Nephron progenitor cell (in vitro differentiated cells): ENCODE results near the gene RET.

Experiments
- DNase-seq: peaks from one replicate; pipeline ENCODE4 v3.0.0; 2021
- H3K27ac Mint-ChIP-seq: 2 replicates; pipeline ENCODE4 v1.8.0; 2021; ENCODE audit warnings: mild to moderate bottlenecking, moderate library complexity, mixed read lengths
- H3K27me3 Mint-ChIP-seq: 2 replicates; pipeline ENCODE4 v1.8.0; 2021; ENCODE audit warnings: mild to moderate bottlenecking, low read depth, mixed read lengths; ENCODE audit not compliant: poor library complexity
- H3K36me3 Mint-ChIP-seq: 2 replicates; pipeline ENCODE4 v1.8.0; 2021; ENCODE audit warnings: low read depth, mixed read lengths
- H3K4me1 Mint-ChIP-seq: 2 replicates; pipeline ENCODE4 v1.8.0; 2021; ENCODE audit warnings: mixed read lengths
- H3K4me3 Mint-ChIP-seq: 2 replicates; pipeline ENCODE4 v1.8.0; 2021; ENCODE audit warnings: mild to moderate bottlenecking, moderate library complexity, mixed read lengths
- H3K9me3 Mint-ChIP-seq: 2 replicates; pipeline ENCODE4 v1.8.0; 2021; ENCODE audit warnings: mild to moderate bottlenecking, moderate library complexity, mixed read lengths
- CTCF ChIP-seq: fragments of 200-600 bp; sonication (generic); IDR thresholded peaks from 2 replicates; pipeline ENCODE4 v1.5.0; 2021; ENCODE audit warnings: antibody characterized with exemption

Gene RET

DNA sequence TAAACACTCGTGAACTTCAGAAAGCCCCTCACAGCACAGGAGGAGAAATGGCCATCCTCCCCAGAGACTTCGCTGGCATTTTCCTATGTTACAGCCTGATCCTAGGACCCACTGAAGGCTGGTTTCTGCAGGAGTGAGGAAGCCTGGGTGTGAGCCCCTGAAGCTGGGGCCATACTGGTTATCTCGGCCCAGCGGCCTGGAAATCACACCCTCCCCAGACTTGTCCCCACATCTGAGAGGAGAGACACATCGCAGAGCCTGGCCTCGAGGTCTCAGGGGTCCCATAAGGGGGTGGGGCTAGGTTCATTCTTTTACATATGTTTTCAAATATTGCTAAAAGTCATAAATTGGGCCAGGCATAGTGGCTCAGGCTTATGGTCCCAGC, 17.5 kb upstream of the RET start:
- Mint-ChIP-seq H3K4me3 (no peak overlapping the region), H3K27me3 (peaks cover 24% of the 10 kb centered on the region), H3K36me3 (no peaks in the 10 kb centered on the region), H3K27ac (no peak overlapping the region), H3K4me1 (peaks cover 9% of the 10 kb centered on the region), H3K9me3 (no peaks in the 10 kb centered on the region)
- DNase-seq, result no peak
- TF ChIP-seq CTCF, result no peak

- Mint-ChIP-seq H3K27me3 (peaks cover 24% of the 10 kb centered on the region), H3K4me3 (no peak overlapping the region), H3K9me3 (no peaks in the 10 kb centered on the region), H3K27ac (no peak overlapping the region), H3K4me1 (peaks cover 9% of the 10 kb centered on the region), H3K36me3 (no peaks in the 10 kb centered on the region)
- no peak for DNase-seq
- TF ChIP-seq CTCF, result no peak
Observed at GRCh38 chr10:43059828-43060227, 17.0 kb upstream of the RET start.

DNA sequence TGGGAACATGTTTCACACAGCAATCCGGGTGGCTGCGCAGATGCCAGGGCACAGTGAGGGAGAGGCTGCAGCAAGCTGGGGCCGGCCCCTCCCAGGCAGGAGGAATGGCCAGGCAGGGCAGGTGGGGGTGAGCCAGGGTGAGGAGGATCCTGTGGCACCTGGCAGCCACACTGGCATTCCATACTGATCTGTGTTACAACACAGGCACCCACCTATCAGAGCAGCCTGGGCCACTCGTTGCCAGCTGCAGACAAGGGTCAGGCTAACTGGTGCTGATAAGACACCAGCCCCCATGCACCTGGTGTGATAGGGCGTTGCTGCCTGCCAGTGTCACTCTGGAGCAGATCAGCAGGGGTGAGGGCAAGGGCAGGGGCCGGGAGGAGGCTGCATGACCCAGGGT, 16.6 kb upstream of the RET start:
- no peak for DNase-seq
- Mint-ChIP-seq H3K9me3 (no peaks in the 10 kb centered on the region), H3K4me1 (peaks cover 9% of the 10 kb centered on the region), H3K36me3 (no peaks in the 10 kb centered on the region), H3K4me3 (no peak overlapping the region), H3K27me3 (peaks cover 24% of the 10 kb centered on the region), H3K27ac (no peak overlapping the region)
- TF ChIP-seq CTCF, result no peak

- no peaks in the 10 kb centered on the region for H3K9me3 Mint-ChIP-seq
- no peak for TF ChIP-seq CTCF
- peaks cover 28% of the 10 kb centered on the region for H3K27me3 Mint-ChIP-seq
- H3K4me1 Mint-ChIP-seq, result peaks cover 9% of the 10 kb centered on the region
- H3K4me3 Mint-ChIP-seq, result no peak overlapping the region
- no peak for DNase-seq
- no peak overlapping the region for H3K27ac Mint-ChIP-seq
- no peaks in the 10 kb centered on the region for H3K36me3 Mint-ChIP-seq
Observed at GRCh38 chr10:43061331-43061730, 15.5 kb upstream of the RET start.

GRCh38 chr10:43061760-43062159, 15.1 kb upstream of the RET start:
- Mint-ChIP-seq H3K4me3 (no peak overlapping the region), H3K27me3 (peaks cover 28% of the 10 kb centered on the region), H3K4me1 (peaks cover 9% of the 10 kb centered on the region), H3K36me3 (no peaks in the 10 kb centered on the region), H3K27ac (no peak overlapping the region), H3K9me3 (no peaks in the 10 kb centered on the region)
- no peak for TF ChIP-seq CTCF
- DNase-seq, result no peak

DNA sequence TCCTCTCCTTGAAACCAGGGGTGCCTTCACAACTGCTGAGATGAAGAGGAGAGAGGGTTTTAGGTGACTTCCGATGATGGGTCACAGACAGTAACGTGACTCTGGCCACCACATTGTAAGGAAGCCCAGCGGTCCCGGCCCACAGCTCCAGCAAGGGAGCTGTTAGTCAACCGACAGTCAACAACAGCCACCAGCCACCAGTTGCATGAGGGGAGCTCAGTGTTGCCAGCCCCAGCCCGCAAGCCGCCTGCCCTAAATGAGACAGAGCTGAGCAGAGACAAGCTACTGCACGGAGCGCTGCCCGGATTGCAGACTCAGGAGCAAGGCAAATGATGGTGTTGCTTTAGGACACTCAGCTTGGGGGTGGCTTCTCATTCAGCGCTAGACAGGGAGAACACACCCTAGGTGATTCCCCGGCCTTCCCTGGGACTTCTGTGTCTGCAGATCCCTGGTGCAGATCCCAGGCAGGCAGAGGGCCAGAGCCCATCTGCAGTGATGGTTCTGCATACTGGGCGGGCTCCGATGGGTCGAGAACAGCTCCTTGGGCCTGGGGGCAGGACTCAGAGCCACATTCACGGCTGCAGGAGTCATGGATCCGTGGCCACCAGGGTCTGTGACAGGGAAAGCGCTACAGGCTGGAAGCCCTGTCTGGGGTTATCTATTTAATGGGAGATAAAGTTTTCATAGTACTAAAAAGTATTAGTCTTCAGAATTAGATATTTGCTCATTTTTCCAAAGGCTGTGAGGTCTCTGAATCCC, 14.3 kb upstream of the RET start:
- Mint-ChIP-seq H3K4me3 (no peak overlapping the region), H3K4me1 (peaks cover 9% of the 10 kb centered on the region), H3K9me3 (no peaks in the 10 kb centered on the region), H3K36me3 (no peaks in the 10 kb centered on the region), H3K27me3 (peaks cover 27% of the 10 kb centered on the region), H3K27ac (no peak overlapping the region)
- no peak for TF ChIP-seq CTCF
- no peak for DNase-seq
